H9 (cell line): Measurements from ENCODE around the gene MAGI3. TPM values are rescaled to one million over a fixed set of nuclear protein-coding genes. Genes with fewer than 3 reads are reported as not detected.

Experiments used
- DNase-seq: peaks from one replicate; pipeline ENCODE4 v3.0.0-alpha.2; 2017
- H2AFZ ChIP-seq: one replicate; pipeline ENCODE4 v1.6.1; 2013; ENCODE audit warnings: mild to moderate bottlenecking, low read length, control low read depth, moderate library complexity
- H2AK5ac ChIP-seq: 2 replicates; pipeline ENCODE4 v1.6.1; 2013; ENCODE audit warnings: low read length, control low read depth, mixed read lengths; ENCODE audit not compliant: insufficient read length
- H2BK120ac ChIP-seq: one replicate; pipeline ENCODE4 v1.6.1; 2013; ENCODE audit warnings: low read depth, mild to moderate bottlenecking, low read length, control low read depth, inconsistent platforms; ENCODE audit not compliant: poor library complexity, severe bottlenecking
- H2BK12ac ChIP-seq: 2 replicates; pipeline ENCODE4 v1.6.1; 2013; ENCODE audit warnings: low read length, control low read depth, mixed read lengths, low read depth; ENCODE audit not compliant: insufficient read length
- H2BK15ac ChIP-seq: 2 replicates; pipeline ENCODE4 v1.6.1; 2013; ENCODE audit warnings: low read depth, low read length, control low read depth
- H2BK20ac ChIP-seq: one replicate; pipeline ENCODE4 v1.6.1; 2013; ENCODE audit warnings: low read depth, mild to moderate bottlenecking, low read length, control low read depth, inconsistent platforms; ENCODE audit not compliant: poor library complexity, severe bottlenecking
- H2BK5ac ChIP-seq: 2 replicates; pipeline ENCODE4 v1.6.1; 2013; ENCODE audit warnings: low read length, control low read depth, mixed read lengths; ENCODE audit not compliant: insufficient read length
- H3K14ac ChIP-seq: 2 replicates; pipeline ENCODE4 v1.6.1; 2013; ENCODE audit warnings: low read length, control low read depth; ENCODE audit not compliant: insufficient read depth
- H3K18ac ChIP-seq: 2 replicates; pipeline ENCODE4 v1.6.1; 2013; ENCODE audit warnings: low read depth, mild to moderate bottlenecking, mixed read lengths, low read length, control low read depth; ENCODE audit not compliant: insufficient read length
- H3K23ac ChIP-seq: 2 replicates; pipeline ENCODE4 v1.6.1; 2013; ENCODE audit warnings: low read length, control low read depth, mixed read lengths, low read depth; ENCODE audit not compliant: insufficient read length
- H3K23me2 ChIP-seq: 2 replicates; pipeline ENCODE4 v1.6.1; 2013; ENCODE audit warnings: low read depth, mild to moderate bottlenecking, mixed read lengths, low read length, control low read depth; ENCODE audit not compliant: insufficient read length, poor library complexity, severe bottlenecking
- H3K27ac ChIP-seq: 2 replicates; pipeline ENCODE4 v1.5.1; 2013; ENCODE audit warnings: low read length, control low read depth, mixed read lengths, low read depth; ENCODE audit not compliant: insufficient read length
- H3K27me3 ChIP-seq: 2 replicates; pipeline ENCODE4 v1.6.1; 2013; ENCODE audit warnings: low read length, control low read depth, inconsistent platforms; ENCODE audit not compliant: insufficient read depth
- H3K4ac ChIP-seq: 2 replicates; pipeline ENCODE4 v1.6.1; 2013; ENCODE audit warnings: low read depth, mild to moderate bottlenecking, control low read depth, inconsistent platforms, low read length, moderate library complexity
- H3K4me1 ChIP-seq: 2 replicates; pipeline ENCODE4 v1.6.1; 2013; ENCODE audit warnings: low read length, control low read depth, inconsistent platforms; ENCODE audit not compliant: insufficient read depth
- H3K4me2 ChIP-seq: 2 replicates; pipeline ENCODE4 v1.6.1; 2013; ENCODE audit warnings: low read length, control low read depth, mixed read lengths; ENCODE audit not compliant: insufficient read length, insufficient read depth
- H3K56ac ChIP-seq: 2 replicates; pipeline ENCODE4 v1.6.1; 2013; ENCODE audit warnings: low read depth, mild to moderate bottlenecking, mixed read lengths, low read length, control low read depth; ENCODE audit not compliant: insufficient read length
- H3K79me1 ChIP-seq: 2 replicates; pipeline ENCODE4 v1.6.1; 2013; ENCODE audit warnings: low read depth, mild to moderate bottlenecking, moderate library complexity, low read length, control low read depth, inconsistent platforms; ENCODE audit not compliant: insufficient read depth, poor library complexity, severe bottlenecking
- H3K79me2 ChIP-seq: 2 replicates; pipeline ENCODE4 v1.6.1; 2013; ENCODE audit warnings: low read length, control low read depth, inconsistent platforms; ENCODE audit not compliant: insufficient read depth
- H3K9ac ChIP-seq: 2 replicates; pipeline ENCODE4 v1.6.1; 2013; ENCODE audit warnings: low read length, control low read depth, mixed read lengths; ENCODE audit not compliant: insufficient read length; ENCODE audit errors: extremely low read depth
- H3K9me3 ChIP-seq: one replicate; pipeline ENCODE4 v1.6.1; 2013; ENCODE audit warnings: low read depth, low read length, inconsistent platforms; ENCODE audit not compliant: control insufficient read depth
- H3T11ph ChIP-seq: one replicate; pipeline ENCODE4 v1.6.1; 2013; ENCODE audit warnings: mild to moderate bottlenecking, low read length, control low read depth, inconsistent platforms
- H4K20me1 ChIP-seq: one replicate; pipeline ENCODE4 v1.6.1; 2013; ENCODE audit not compliant: control insufficient read depth, insufficient read length, insufficient read depth
- H4K5ac ChIP-seq: 2 replicates; pipeline ENCODE4 v1.6.1; 2013; ENCODE audit warnings: low read depth, mild to moderate bottlenecking, mixed read lengths, low read length, control low read depth; ENCODE audit not compliant: insufficient read length
- H4K8ac ChIP-seq: replicated peaks from 2 replicates; pipeline ENCODE4 v1.6.1; 2013; ENCODE audit warnings: low read length, control low read depth, mixed read lengths, low read depth; ENCODE audit not compliant: insufficient read length
- H4K91ac ChIP-seq: 2 replicates; pipeline ENCODE4 v1.6.1; 2013; ENCODE audit warnings: low read depth, mild to moderate bottlenecking, moderate library complexity, mixed read lengths, low read length, control low read depth; ENCODE audit not compliant: insufficient read length
- H3K27ac Mint-ChIP-seq, 3 experiments: 2 replicates in 2 of 3; 3 replicates in 1 of 3; pipeline ENCODE4 v1.8.0; 2020 to 2021; ENCODE audit warnings: mixed read lengths in 3 of 3, mild to moderate bottlenecking in 1 of 3, moderate library complexity in 1 of 3
- H3K27me3 Mint-ChIP-seq: 2 replicates; pipeline ENCODE4 v1.8.0; 2021; ENCODE audit warnings: low read depth, mild to moderate bottlenecking, moderate library complexity, mixed read lengths
- H3K36me3 Mint-ChIP-seq, 3 experiments: 2 replicates in 2 of 3; 3 replicates in 1 of 3; pipeline ENCODE4 v1.8.0; 2020 to 2021; ENCODE audit warnings: low read depth in 3 of 3, mixed read lengths in 3 of 3; ENCODE audit not compliant: insufficient read depth in 1 of 3
- H3K4me1 Mint-ChIP-seq, 2 experiments: 2 replicates each; pipeline ENCODE4 v1.8.0; 2020; ENCODE audit warnings: mixed read lengths in 2 of 2
- H3K4me3 Mint-ChIP-seq, 2 experiments: 2 replicates in 1 of 2; 3 replicates in 1 of 2; pipeline ENCODE4 v1.8.0; 2020 to 2021; ENCODE audit warnings: mild to moderate bottlenecking in 2 of 2, mixed read lengths in 2 of 2, moderate library complexity in 1 of 2
- H3K9me3 Mint-ChIP-seq, 2 experiments: 2 replicates in 1 of 2; 3 replicates in 1 of 2; pipeline ENCODE4 v1.8.0; 2020; ENCODE audit warnings: mild to moderate bottlenecking in 2 of 2, mixed read lengths in 2 of 2, moderate library complexity in 1 of 2
- CTCF ChIP-seq: fragments of 200-600 bp; sonication (generic); conservative IDR thresholded peaks from 3 replicates; pipeline ENCODE4 v1.8.0; 2021; ENCODE audit warnings: antibody characterized with exemption, mild to moderate bottlenecking
- WGBS: extraction: QIAGEN DNeasy Blood & Tissue Kit; methylation state at CpG from one replicate; pipeline ENCODE4 v1.1.7; 2013; ENCODE audit warnings: missing lambda C conversion rate, low lambda C conversion rate, mixed read lengths; ENCODE audit not compliant: insufficient read length; ENCODE audit errors: extremely low coverage; 5-methylcytosine and 5-hydroxymethylcytosine counted together
- total RNA-seq: library from RNA; stranded (reverse); gene quantifications from 2 replicates; pipeline ENCODE4 v1.2.1, GENCODE V29; 2021

The MAGI3 gene
- total RNA-seq, 1 experiment from 2014 or later, result 8.2 TPM

- no peak overlapping the region for H3K9ac ChIP-seq
- no peak overlapping the region for H3K56ac ChIP-seq
- no peaks in the 10 kb centered on the region for H3K4me1 ChIP-seq
- H3K18ac ChIP-seq, result no peak overlapping the region
- H4K5ac ChIP-seq, result no peak overlapping the region
- H2BK120ac ChIP-seq, result no peak overlapping the region
- no peak overlapping the region for H2BK15ac ChIP-seq
- H3K4me3 Mint-ChIP-seq, result no peak overlapping the region
- no peak overlapping the region for H4K8ac ChIP-seq
- H3K14ac ChIP-seq, result no peak overlapping the region
- H2BK12ac ChIP-seq, result no peak overlapping the region
- H3K27ac Mint-ChIP-seq, result no peak overlapping the region; a peak in 1 of 7 replicates
- H3K36me3 Mint-ChIP-seq, result no peaks in the 10 kb centered on the region; a peak in 2 of 7 replicates
- H3K4me1 Mint-ChIP-seq, result peaks cover 0 to 3% of the 10 kb centered on the region in 2 experiments; a peak in 1 of 4 replicates
- no peaks in the 10 kb centered on the region for H3K79me1 ChIP-seq
- no peak overlapping the region for H2AK5ac ChIP-seq
- H3K79me2 ChIP-seq, result no peaks in the 10 kb centered on the region
- H3K27me3 ChIP-seq, result no peaks in the 10 kb centered on the region
- no peaks in the 10 kb centered on the region for H3K9me3 ChIP-seq
- no peak overlapping the region for H3T11ph ChIP-seq
- no peak overlapping the region for H2BK5ac ChIP-seq
- H4K20me1 ChIP-seq, result no peaks in the 10 kb centered on the region
- H3K23me2 ChIP-seq, result no peaks in the 10 kb centered on the region
- DNase-seq, result no peak
- no peaks in the 10 kb centered on the region for H3K9me3 Mint-ChIP-seq
- H2AFZ ChIP-seq, result no peak overlapping the region
- no peak for TF ChIP-seq CTCF
- H3K27ac ChIP-seq, result no peak overlapping the region
- no CpG with 5 or more reads among the region's 3 CpGs for WGBS
- no peak overlapping the region for H2BK20ac ChIP-seq
- H4K91ac ChIP-seq, result no peak overlapping the region
- no peak overlapping the region for H3K4me2 ChIP-seq
- no peaks in the 10 kb centered on the region for H3K27me3 Mint-ChIP-seq
- no peak overlapping the region for H3K23ac ChIP-seq
- H3K4ac ChIP-seq, result no peak overlapping the region
These were observed 218.1 kb downstream of the MAGI3 start for GRCh38 chr1:113608399-113608798.
